Hair follicular keratinocyte (primary cell): ENCODE data around the gene FANCF. TPM values are rescaled to one million over a fixed set of nuclear protein-coding genes. Genes with fewer than 3 reads are reported as not detected.

Source experiments
- total RNA-seq: library from RNA; depleted of rRNA; stranded (reverse); fragments of >200 nt; gene quantifications from 2 replicates; pipeline ENCODE4 v1.2.3, GENCODE V29; 2015

FANCF gene, protein sequence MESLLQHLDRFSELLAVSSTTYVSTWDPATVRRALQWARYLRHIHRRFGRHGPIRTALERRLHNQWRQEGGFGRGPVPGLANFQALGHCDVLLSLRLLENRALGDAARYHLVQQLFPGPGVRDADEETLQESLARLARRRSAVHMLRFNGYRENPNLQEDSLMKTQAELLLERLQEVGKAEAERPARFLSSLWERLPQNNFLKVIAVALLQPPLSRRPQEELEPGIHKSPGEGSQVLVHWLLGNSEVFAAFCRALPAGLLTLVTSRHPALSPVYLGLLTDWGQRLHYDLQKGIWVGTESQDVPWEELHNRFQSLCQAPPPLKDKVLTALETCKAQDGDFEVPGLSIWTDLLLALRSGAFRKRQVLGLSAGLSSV
- total RNA-seq, result 8.3 and 9.4 TPM in 2 replicates

DNA sequence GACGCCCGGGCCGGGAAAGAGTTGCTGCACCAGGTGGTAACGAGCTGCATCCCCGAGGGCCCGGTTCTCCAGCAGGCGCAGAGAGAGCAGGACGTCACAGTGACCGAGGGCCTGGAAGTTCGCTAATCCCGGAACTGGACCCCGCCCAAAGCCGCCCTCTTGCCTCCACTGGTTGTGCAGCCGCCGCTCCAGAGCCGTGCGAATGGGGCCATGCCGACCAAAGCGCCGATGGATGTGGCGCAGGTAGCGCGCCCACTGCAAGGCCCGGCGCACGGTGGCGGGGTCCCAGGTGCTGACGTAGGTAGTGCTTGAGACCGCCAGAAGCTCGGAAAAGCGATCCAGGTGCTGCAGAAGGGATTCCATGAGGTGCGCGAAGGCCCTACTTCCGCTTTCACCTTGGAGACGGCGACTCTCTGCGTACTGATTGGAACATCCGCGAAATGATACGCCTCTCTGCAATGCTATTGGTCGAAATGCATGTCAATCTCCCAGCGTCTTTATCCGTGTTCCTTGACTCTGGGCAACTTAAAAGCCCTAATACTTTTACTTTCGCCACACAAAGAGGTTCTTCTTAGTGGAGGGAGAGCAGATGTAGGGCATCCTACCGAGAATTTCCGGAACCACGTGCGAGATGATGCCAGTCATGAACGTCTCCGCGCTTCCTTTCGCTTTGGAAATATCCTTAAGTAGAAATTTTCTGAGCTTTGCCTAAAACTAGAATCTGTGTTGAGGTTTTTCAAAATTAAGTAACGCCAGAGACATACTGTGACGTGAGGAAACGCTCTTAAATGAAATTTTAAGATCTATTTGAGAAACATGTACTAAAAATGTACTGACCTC is at the start of gene FANCF:
Gene FANCF (minus strand): TSS at position 376 of the 840 bp plus-strand sequence. CDS start 13 bp downstream, at position 363.

DNA sequence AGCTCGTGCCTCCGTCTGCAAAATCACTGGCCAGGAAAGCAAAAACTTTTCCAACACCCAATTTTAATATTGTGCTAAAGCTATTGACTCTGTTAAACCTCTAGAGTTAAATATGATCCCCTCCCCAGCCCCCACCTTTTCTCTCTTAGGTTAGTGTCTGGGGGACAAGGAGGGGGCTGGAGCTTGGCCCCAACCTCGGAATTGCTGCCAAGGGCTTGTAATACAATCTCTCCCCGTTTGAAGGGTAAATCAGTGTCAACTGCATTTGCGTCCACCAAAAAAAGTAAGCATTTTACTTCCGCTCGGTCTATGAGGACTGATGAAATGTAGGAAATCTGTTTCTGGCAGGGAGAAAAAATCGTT is 40.7 kb upstream of the FANCF start, which contains the start of gene GAS2:
Gene GAS2 (plus strand): TSS at position 287 of the 363 bp plus-strand sequence. CDS start 8,259 bp downstream, outside the sequence.

Other genes starting within 250 kb of the FANCF start
- 2.2 and 4.8 TPM in 2 replicates for gene GAS2, start 40.8 kb upstream of the FANCF start, total RNA-seq
- gene SVIP, start 204.0 kb upstream of the FANCF start, total RNA-seq, result 2.7 and 3.8 TPM in 2 replicates
- not detected in 2 replicates for gene CCDC179, start 234.7 kb upstream of the FANCF start, total RNA-seq